ENCODE data around the gene HDAC10.

Gene HDAC10

DNA sequence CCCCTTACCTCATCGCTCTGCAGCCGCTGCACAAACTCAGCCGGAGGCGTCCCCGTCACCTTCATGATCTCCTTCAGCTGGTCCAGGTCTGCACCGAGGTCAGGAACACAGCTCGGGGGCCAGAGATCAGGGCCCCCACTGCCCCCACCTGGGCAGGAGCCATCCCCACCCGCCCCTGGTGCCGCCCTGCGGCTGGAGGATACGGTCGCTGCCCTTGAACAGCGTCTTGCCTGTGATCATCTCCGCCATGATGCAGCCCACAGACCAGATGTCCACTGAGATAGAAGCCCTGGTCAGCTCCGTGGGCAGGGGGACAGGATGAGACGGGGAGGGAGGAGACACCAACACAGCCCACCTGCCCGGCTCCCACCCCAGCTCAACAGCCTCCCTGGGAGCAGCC, 4.5 kb upstream of the HDAC10 start:
- TF ChIP-seq, protein P1, sequence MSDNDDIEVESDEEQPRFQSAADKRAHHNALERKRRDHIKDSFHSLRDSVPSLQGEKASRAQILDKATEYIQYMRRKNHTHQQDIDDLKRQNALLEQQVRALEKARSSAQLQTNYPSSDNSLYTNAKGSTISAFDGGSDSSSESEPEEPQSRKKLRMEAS (IDR thresholded peaks at IDR 0.05; ENCODE audit: low read depth, low read length), result no peak
- TF ChIP-seq CTCF (IDR thresholded peaks at IDR 0.05; ENCODE audit: low read depth, low read length) (no peak), POLR2A (IDR thresholded peaks at IDR 0.05; ENCODE audit: extremely low read depth, insufficient read length) (no peak), MYC (IDR thresholded peaks at IDR 0.05; ENCODE audit: low read depth, low read length) (no peak)
- H3K4me3 ChIP-seq (ENCODE audit: low read depth, low read length), result no peak overlapping the region
- DNase-seq (ENCODE audit: low read depth), result no peak

DNA sequence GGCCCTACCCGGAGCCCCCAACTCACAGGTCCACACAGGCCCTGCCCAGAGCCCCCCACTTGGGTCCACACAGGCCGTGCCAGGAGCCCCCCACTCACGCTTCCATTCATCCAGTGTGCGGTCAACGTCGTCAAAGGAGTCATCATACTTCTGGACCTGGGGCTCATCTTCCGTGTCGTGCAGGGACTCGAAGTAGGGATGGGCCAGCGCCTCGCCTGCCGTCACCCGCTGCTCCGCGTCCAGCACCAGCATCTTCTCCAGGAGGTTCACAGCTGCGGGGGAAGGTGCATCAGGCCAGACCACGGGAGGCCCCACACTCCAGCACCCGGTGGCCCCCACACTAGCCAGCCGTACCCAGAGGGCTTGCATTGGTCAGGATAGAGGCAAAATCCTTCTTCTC, 4.0 kb upstream of the HDAC10 start:
- H3K4me3 ChIP-seq (ENCODE audit: low read depth, low read length), result no peak overlapping the region
- no peak for TF ChIP-seq POLR2A (IDR thresholded peaks at IDR 0.05; ENCODE audit: extremely low read depth, insufficient read length)
- no peak for TF ChIP-seq CTCF (IDR thresholded peaks at IDR 0.05; ENCODE audit: low read depth, low read length)
- TF ChIP-seq, protein P1 (IDR thresholded peaks at IDR 0.05; ENCODE audit: low read depth, low read length), result no peak
- no peak for TF ChIP-seq MYC (IDR thresholded peaks at IDR 0.05; ENCODE audit: low read depth, low read length)
- no peak for DNase-seq (ENCODE audit: low read depth)

GRCh38 chr22:50253941-50254340, 2.9 kb upstream of the HDAC10 start:
- TF ChIP-seq CTCF (IDR thresholded peaks at IDR 0.05; ENCODE audit: low read depth, low read length) (no peak), POLR2A (IDR thresholded peaks at IDR 0.05; ENCODE audit: extremely low read depth, insufficient read length) (no peak), MYC (IDR thresholded peaks at IDR 0.05; ENCODE audit: low read depth, low read length) (no peak)
- TF ChIP-seq, protein P1 (IDR thresholded peaks at IDR 0.05; ENCODE audit: low read depth, low read length), result no peak
- no peak for DNase-seq (ENCODE audit: low read depth)
- no peak overlapping the region for H3K4me3 ChIP-seq (ENCODE audit: low read depth, low read length)

DNA sequence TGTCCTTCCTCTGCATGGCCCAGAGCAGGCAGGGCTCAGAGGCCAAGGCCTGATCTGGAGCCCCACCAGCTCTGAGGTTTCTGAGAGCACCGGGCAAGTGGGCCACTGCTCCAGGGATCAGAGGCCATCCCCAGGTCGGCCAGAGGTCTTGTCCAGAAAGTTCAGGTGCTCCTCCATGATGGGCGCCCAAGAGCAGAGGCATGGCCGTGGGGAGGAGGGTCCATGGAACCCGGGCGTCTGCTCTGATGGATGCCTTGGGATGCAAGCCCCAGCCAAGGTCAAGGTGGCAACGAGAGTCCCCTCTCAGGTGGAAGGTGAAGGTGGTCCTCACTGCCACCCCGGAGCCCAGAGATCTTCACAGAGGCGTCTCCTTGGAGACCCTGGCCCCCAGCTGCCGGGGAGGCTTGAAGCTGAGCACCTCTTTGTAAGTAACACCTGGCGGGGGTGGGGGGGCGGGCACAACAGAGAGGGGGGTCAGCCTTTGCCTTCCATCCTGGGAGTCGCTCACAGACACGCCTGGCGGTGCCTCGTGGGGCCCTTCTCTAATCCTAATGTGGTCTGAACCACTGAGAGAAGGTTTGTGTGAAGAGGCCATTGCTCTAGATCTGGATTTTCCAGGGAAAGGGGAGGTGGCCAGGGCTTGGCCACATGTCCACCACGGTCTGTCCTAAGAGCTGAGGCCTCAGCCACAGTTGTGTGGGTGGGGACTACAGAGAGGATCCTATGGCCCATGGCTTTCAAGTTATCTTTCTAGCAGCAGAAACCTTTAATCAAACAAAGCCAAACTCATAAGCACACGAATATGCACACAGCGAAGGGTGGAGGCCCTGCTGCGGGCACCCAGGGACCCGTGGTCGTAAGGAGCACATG, 2.2 kb upstream of the HDAC10 start:
- DNase-seq (ENCODE audit: low read depth), result no peak

More for the DNA sequence above, 2.2 kb upstream of the HDAC10 start:
- H3K4me3 ChIP-seq (ENCODE audit: low read depth, low read length), result no peak overlapping the region
- TF ChIP-seq POLR2A (IDR thresholded peaks at IDR 0.05; ENCODE audit: extremely low read depth, insufficient read length), result no peak
- TF ChIP-seq CTCF (IDR thresholded peaks at IDR 0.05; ENCODE audit: low read depth, low read length), result no peak
- TF ChIP-seq, protein P1 (IDR thresholded peaks at IDR 0.05; ENCODE audit: low read depth, low read length), result no peak
- TF ChIP-seq MYC (IDR thresholded peaks at IDR 0.05; ENCODE audit: low read depth, low read length), result no peak
